A673 (cell line): ENCODE results near the gene DPH1. TPM values are rescaled to one million over a fixed set of nuclear protein-coding genes. Genes with fewer than 3 reads are reported as not detected.

Source experiments
- BruUV-seq: library from RNA; stranded (reverse); fragments of 400-500 nt; replicated peaks from 2 replicates; lab custom pipeline; 2021; lab: Mats Ljungman, UMichigan
- CTCF ChIA-PET: fragments of 300-600 bp; sonication (Branson Sonifier 250); formaldehyde crosslinking; loops from one replicate; lab custom pipeline; 2022; ENCODE audit warnings: antibody characterized with exemption; lab: Charles Lee
- POLR2A ChIA-PET: fragments of 300-600 bp; sonication (Branson Sonifier 250); formaldehyde crosslinking; loops from one replicate; lab custom pipeline; 2022; ENCODE audit warnings: antibody characterized with exemption; ENCODE audit not compliant: low non-redundant PET; lab: Charles Lee
- DNase-seq: peaks from one replicate; pipeline ENCODE4 v3.0.0-alpha.2; 2015; ENCODE audit warnings: low spot score
- H3K27ac ChIP-seq: fragments of 200-600 bp; sonication (generic); 2 replicates; pipeline ENCODE4 v1.5.1; 2016; ENCODE audit warnings: mixed run types, low read depth, mild to moderate bottlenecking, mixed read lengths, antibody characterized with exemption, low read length; ENCODE audit not compliant: poor library complexity, severe bottlenecking
- H3K27me3 ChIP-seq: fragments of 200-600 bp; sonication (generic); replicated peaks from 2 replicates; pipeline ENCODE4 v1.6.1; 2017; ENCODE audit warnings: mixed run types, low read depth, mild to moderate bottlenecking, mixed read lengths, antibody characterized with exemption, low read length; ENCODE audit not compliant: insufficient read depth, poor library complexity
- H3K36me3 ChIP-seq: fragments of 200-600 bp; sonication (generic); 2 replicates; pipeline ENCODE4 v1.6.1; 2016; ENCODE audit warnings: mixed run types, mild to moderate bottlenecking, mixed read lengths, antibody characterized with exemption, low read length; ENCODE audit not compliant: insufficient read depth, poor library complexity, severe bottlenecking
- H3K4me1 ChIP-seq: fragments of 200-600 bp; sonication (generic); 2 replicates; pipeline ENCODE4 v1.6.1; 2017; ENCODE audit warnings: mixed run types, mild to moderate bottlenecking, mixed read lengths, antibody characterized with exemption, low read length; ENCODE audit not compliant: insufficient read depth, poor library complexity, severe bottlenecking
- H3K4me3 ChIP-seq: fragments of 200-600 bp; sonication (generic); 2 replicates; pipeline ENCODE4 v1.5.1; 2016; ENCODE audit warnings: low read depth, mixed run types, mild to moderate bottlenecking, mixed read lengths, low read length; ENCODE audit not compliant: poor library complexity, severe bottlenecking
- H3K9me3 ChIP-seq: fragments of 200-600 bp; sonication (generic); 2 replicates; pipeline ENCODE4 v1.6.1; 2016; ENCODE audit warnings: mixed run types, low read depth, mild to moderate bottlenecking, mixed read lengths, antibody characterized with exemption, low read length; ENCODE audit not compliant: poor library complexity, severe bottlenecking
- CTCF ChIP-seq: fragments of 300-800, 200-600 bp; sonication (generic); conservative IDR thresholded peaks from 2 replicates; pipeline ENCODE4 v1.5.1; 2017; ENCODE audit warnings: low read depth, mild to moderate bottlenecking, antibody characterized with exemption, low read length, moderate library complexity, mixed read lengths
- EZH2 ChIP-seq: fragments of 200-600 bp; sonication (generic); IDR thresholded peaks from 2 replicates; pipeline ENCODE4 v1.6.1; 2017; ENCODE audit warnings: borderline replicate concordance, low read depth, mild to moderate bottlenecking, mixed read lengths, antibody characterized with exemption, low read length; ENCODE audit not compliant: poor library complexity, severe bottlenecking
- intact Hi-C: fragments of 100-400 bp; cut with micrococcal nuclease; formaldehyde crosslinking; loops from one replicate; pipeline ENCODE4 v1.10.0; 2022; ENCODE audit not compliant: unreplicated experiment
- total RNA-seq: library from RNA; stranded (reverse); gene quantifications from 2 replicates; pipeline ENCODE4 v1.2.3, GENCODE V29; 2021

DPH1 gene
- total RNA-seq, 1 experiment from 2014 or later, result 51.1 TPM

GRCh38 chr17:2068519-2069051 lies 38.6 kb downstream of the DPH1 start:
- no peak for TF ChIP-seq EZH2
- TF ChIP-seq CTCF, result no peak
- intact Hi-C loops, result no loop called here
- H3K9me3 ChIP-seq, result no peaks in the 10 kb centered on the region
- no peak overlapping the region for H3K27ac ChIP-seq
- no peaks in the 10 kb centered on the region for H3K27me3 ChIP-seq
- DNase-seq, result no peak
- H3K4me3 ChIP-seq, result no peak overlapping the region
- no TSS peak for BruUV-seq
- CTCF ChIA-PET, result no interaction called here
- H3K4me1 ChIP-seq, result peaks cover 16% of the 10 kb centered on the region
- peaks cover 26% of the 10 kb centered on the region for H3K36me3 ChIP-seq
- POLR2A ChIA-PET, result no interaction called here

GRCh38 chr17:2070241-2071023 lies 40.5 kb downstream of the DPH1 start:
- Histone ChIP-seq H3K9me3 (no peaks in the 10 kb centered on the region), H3K27me3 (no peaks in the 10 kb centered on the region), H3K4me1 (peaks cover 12% of the 10 kb centered on the region), H3K27ac (no peak overlapping the region), H3K36me3 (peaks cover 11% of the 10 kb centered on the region), H3K4me3 (no peak overlapping the region)
- DNase-seq, result no peak
- ChIA-PET CTCF (no interaction called here), POLR2A (no interaction called here)
- intact Hi-C loops, result no loop called here
- BruUV-seq, result no TSS peak
- TF ChIP-seq EZH2 (no peak), CTCF (no peak)

GRCh38 chr17:2071024-2071385 lies 41.1 kb downstream of the DPH1 start:
- POLR2A ChIA-PET, result no interaction called here
- Histone ChIP-seq H3K27ac (no peak overlapping the region), H3K4me3 (no peak overlapping the region), H3K4me1 (peaks cover 12% of the 10 kb centered on the region), H3K36me3 (peaks cover 10% of the 10 kb centered on the region), H3K9me3 (no peaks in the 10 kb centered on the region), H3K27me3 (no peaks in the 10 kb centered on the region)
- DNase-seq, result no peak
- intact Hi-C loops, result no loop called here
- no TSS peak for BruUV-seq
- CTCF ChIA-PET, result no interaction called here
- no peak for TF ChIP-seq EZH2
- TF ChIP-seq CTCF, result no peak
